NCI-H1092 treated with DMSO at 0.1 percent for 48 hours (cell line): Measurements from ENCODE around the gene HADHB.
"Not testable (repeated sequence)": the region's sequence is repeated elsewhere in the genome, so short reads cannot be mapped to it uniquely, and the experiment has no call there.

Experiments used
- DNase-seq: peaks from one replicate; lab custom pipeline; 2025; lab: John Stamatoyannopoulos, UW

HADHB gene

GRCh38 chr2:26297061-26297460 lies 52.3 kb downstream of the HADHB start:
- DNase-seq = no peak

- DNase-seq = no peak
Observed at GRCh38 chr2:26298286-26298637, 53.5 kb downstream of the HADHB start.

GRCh38 chr2:26298638-26299393 lies 54.1 kb downstream of the HADHB start:
- DNase-seq = no peak

GRCh38 chr2:26299471-26300101 lies 54.8 kb downstream of the HADHB start:
- DNase-seq = no peak

GRCh38 chr2:26300234-26300925 lies 55.6 kb downstream of the HADHB start:
- no peak for DNase-seq

- no peak for DNase-seq
Observed at GRCh38 chr2:26302846-26303245, 58.1 kb downstream of the HADHB start.

GRCh38 chr2:26305094-26305493 lies 60.4 kb downstream of the HADHB start:
- not testable (repeated sequence) for DNase-seq

GRCh38 chr2:26305540-26305939 lies 60.8 kb downstream of the HADHB start:
- DNase-seq = no peak

GRCh38 chr2:26309921-26310320 lies 65.2 kb downstream of the HADHB start:
- no peak for DNase-seq

- no peak for DNase-seq
Observed at GRCh38 chr2:26312471-26312870, 67.7 kb downstream of the HADHB start.

- DNase-seq = no peak
Observed at GRCh38 chr2:26313446-26313845, 68.7 kb downstream of the HADHB start.

- no peak for DNase-seq
Observed at GRCh38 chr2:26314243-26314642, 69.5 kb downstream of the HADHB start.

- DNase-seq = no peak
Observed at GRCh38 chr2:26316041-26316440, 71.3 kb downstream of the HADHB start.

- no peak for DNase-seq
Observed at GRCh38 chr2:26316845-26317244, 72.1 kb downstream of the HADHB start.

- DNase-seq = no peak
Observed at GRCh38 chr2:26317377-26318105, 72.8 kb downstream of the HADHB start.

GRCh38 chr2:26318950-26319349 lies 74.2 kb downstream of the HADHB start:
- no peak for DNase-seq

GRCh38 chr2:26324479-26324878 lies 79.7 kb downstream of the HADHB start:
- not testable (repeated sequence) for DNase-seq

GRCh38 chr2:26324903-26325302 lies 80.2 kb downstream of the HADHB start:
- no peak for DNase-seq

- DNase-seq = no peak
Observed at GRCh38 chr2:26325851-26326250, 81.1 kb downstream of the HADHB start.

- no peak for DNase-seq
Observed at GRCh38 chr2:26326514-26326913, 81.8 kb downstream of the HADHB start.

- no peak for DNase-seq
Observed at GRCh38 chr2:26327291-26328272, 82.8 kb downstream of the HADHB start.
